Measurements from ENCODE around the gene KLF13. TPM values are rescaled to one million over a fixed set of nuclear protein-coding genes. Genes with fewer than 3 reads are reported as not detected.

KLF13 gene
- total RNA-seq, 1 donor from 2014 or later, result 141 TPM

- Mint-ChIP-seq H3K36me3 (ENCODE audit: unreplicated experiment) (peaks cover 7% of the 10 kb centered on the region), H3K4me3 (ENCODE audit: unreplicated experiment) (no peak overlapping the region), H3K27me3 (ENCODE audit: unreplicated experiment) (peaks cover 20% of the 10 kb centered on the region), H3K9me3 (ENCODE audit: unreplicated experiment) (peaks cover 46% of the 10 kb centered on the region), H3K4me1 (ENCODE audit: low read depth, unreplicated experiment) (peaks cover 34% of the 10 kb centered on the region), H3K27ac (ENCODE audit: unreplicated experiment) (peak overlapping the region; percentile 35)
- no peak for DNase-seq
- no peak for TF ChIP-seq CTCF (IDR thresholded peaks at IDR 0.05; ENCODE audit: partially characterized antibody, unreplicated experiment)
Observed at GRCh38 chr15:31379042-31379441, 52.4 kb downstream of the KLF13 start.

GRCh38 chr15:31379577-31379976 is 52.9 kb downstream of the KLF13 start:
- Mint-ChIP-seq H3K27ac (ENCODE audit: unreplicated experiment) (peak overlapping the region; percentile 33), H3K9me3 (ENCODE audit: unreplicated experiment) (peaks cover 41% of the 10 kb centered on the region), H3K27me3 (ENCODE audit: unreplicated experiment) (peaks cover 15% of the 10 kb centered on the region), H3K36me3 (ENCODE audit: unreplicated experiment) (peaks cover 7% of the 10 kb centered on the region), H3K4me1 (ENCODE audit: low read depth, unreplicated experiment) (peaks cover 29% of the 10 kb centered on the region), H3K4me3 (ENCODE audit: unreplicated experiment) (peak overlapping the region; percentile 34)
- DNase-seq, result no peak
- no peak for TF ChIP-seq CTCF (IDR thresholded peaks at IDR 0.05; ENCODE audit: partially characterized antibody, unreplicated experiment)

GRCh38 chr15:31381801-31382712 is 55.4 kb downstream of the KLF13 start:
- DNase-seq, result no peak
- no peak overlapping the region for H3K27ac Mint-ChIP-seq (ENCODE audit: unreplicated experiment)
- H3K4me3 Mint-ChIP-seq (ENCODE audit: unreplicated experiment), result no peak overlapping the region
- H3K4me1 Mint-ChIP-seq (ENCODE audit: low read depth, unreplicated experiment), result peaks cover 15% of the 10 kb centered on the region
- peaks cover 12% of the 10 kb centered on the region for H3K27me3 Mint-ChIP-seq (ENCODE audit: unreplicated experiment)
- H3K36me3 Mint-ChIP-seq (ENCODE audit: unreplicated experiment), result peaks cover 13% of the 10 kb centered on the region
- H3K9me3 Mint-ChIP-seq (ENCODE audit: unreplicated experiment), result peaks cover 40% of the 10 kb centered on the region
- TF ChIP-seq CTCF (IDR thresholded peaks at IDR 0.05; ENCODE audit: partially characterized antibody, unreplicated experiment), result no peak

- no peak overlapping the region for H3K4me3 Mint-ChIP-seq (ENCODE audit: unreplicated experiment)
- no peak for DNase-seq
- H3K27me3 Mint-ChIP-seq (ENCODE audit: unreplicated experiment), result peaks cover 15% of the 10 kb centered on the region
- peaks cover 16% of the 10 kb centered on the region for H3K4me1 Mint-ChIP-seq (ENCODE audit: low read depth, unreplicated experiment)
- no peak for TF ChIP-seq CTCF (IDR thresholded peaks at IDR 0.05; ENCODE audit: partially characterized antibody, unreplicated experiment)
- H3K36me3 Mint-ChIP-seq (ENCODE audit: unreplicated experiment), result peaks cover 13% of the 10 kb centered on the region
- H3K9me3 Mint-ChIP-seq (ENCODE audit: unreplicated experiment), result peaks cover 39% of the 10 kb centered on the region
- no peak overlapping the region for H3K27ac Mint-ChIP-seq (ENCODE audit: unreplicated experiment)
Observed at GRCh38 chr15:31382713-31383045, 56.0 kb downstream of the KLF13 start.

- Mint-ChIP-seq H3K27ac (ENCODE audit: unreplicated experiment) (no peak overlapping the region), H3K4me1 (ENCODE audit: low read depth, unreplicated experiment) (peaks cover 19% of the 10 kb centered on the region), H3K36me3 (ENCODE audit: unreplicated experiment) (peaks cover 13% of the 10 kb centered on the region), H3K9me3 (ENCODE audit: unreplicated experiment) (peaks cover 42% of the 10 kb centered on the region), H3K4me3 (ENCODE audit: unreplicated experiment) (no peak overlapping the region), H3K27me3 (ENCODE audit: unreplicated experiment) (peaks cover 18% of the 10 kb centered on the region)
- DNase-seq, result no peak
- TF ChIP-seq CTCF (IDR thresholded peaks at IDR 0.05; ENCODE audit: partially characterized antibody, unreplicated experiment), result no peak
Observed at GRCh38 chr15:31383139-31383538, 56.5 kb downstream of the KLF13 start.
